Testis (tissue), 3 donors: Measurements from ENCODE around the gene RUNX1. TPM values are rescaled to one million over a fixed set of nuclear protein-coding genes. Genes with fewer than 3 reads are reported as not detected.

Experiments
- DNase-seq: peaks from one replicate; pipeline ENCODE4 v3.0.0-alpha.2; 2019
- H3K27ac ChIP-seq, 2 donors: fragments of 200-600 bp; sonication (generic); one replicate each; pipeline ENCODE4 v1.5.1; 2019
- H3K27me3 ChIP-seq: fragments of 200-600 bp; sonication (generic); one replicate; pipeline ENCODE4 v1.5.1; 2019
- H3K36me3 ChIP-seq: fragments of 200-600 bp; sonication (generic); one replicate; pipeline ENCODE4 v1.5.1; 2017; ENCODE audit warnings: low read depth; ENCODE audit errors: missing control alignments
- H3K4me1 ChIP-seq: fragments of 200-600 bp; sonication (generic); one replicate; pipeline ENCODE4 v1.5.1; 2019
- H3K4me3 ChIP-seq, 2 donors: fragments of 200-600 bp; sonication (generic); one replicate each; pipeline ENCODE4 v1.5.1; 2017 to 2019
- H3K9me3 ChIP-seq: fragments of 200-600 bp; sonication (generic); one replicate; pipeline ENCODE4 v1.5.1; 2017
- CTCF ChIP-seq, 3 experiments: fragments of 450-650 bp in 2 of 3; fragments of 200-600 bp in 1 of 3; sonication (generic) in 1 of 3; IDR thresholded peaks; one replicate each; pipeline ENCODE4 v1.5.1; 2016 to 2019; ENCODE audit warnings: antibody characterized with exemption in 3 of 3, mild to moderate bottlenecking in 2 of 3, moderate library complexity in 1 of 3
- POLR2A ChIP-seq: fragments of 450-650 bp; IDR thresholded peaks from one replicate; pipeline ENCODE4 v1.6.1; 2017; ENCODE audit warnings: antibody characterized with exemption, mild to moderate bottlenecking, moderate library complexity
- WGBS, 2 donors: methylation state at CpG; one replicate each; pipeline ENCODE4 v1.1.5; 2018; 5-methylcytosine and 5-hydroxymethylcytosine counted together
- intact Hi-C: fragments of 100-400 bp; cut with DNase I; formaldehyde crosslinking; loops from one replicate; pipeline ENCODE4 v1.15.1; 2023; ENCODE audit warnings: low total_unique reads
- polyA plus RNA-seq: library from polyadenylated mRNA; stranded (reverse); fragments of 350-450 nt; fragmentation: Illumina TruSeq; extraction: RNeasy Lipid Tissue Mini Kit (QIAGEN cat#74804); gene quantifications from one replicate; pipeline ENCODE4 v1.2.3, GENCODE V29; 2014; ENCODE audit warnings: low read depth, low replicate concordance; ENCODE audit not compliant: insufficient read depth
- total RNA-seq, 2 donors: library from RNA; depleted of rRNA; stranded (reverse); fragments of >200 nt; gene quantifications; one replicate each; pipeline ENCODE4 v1.2.3, GENCODE V29; 2016

Gene RUNX1
- total and polyA plus RNA-seq, 3 donors from 2014 or later, result 11.1 to 28.7 (median 24.3) TPM

- Histone ChIP-seq H3K4me3 (no peak overlapping the region), H3K36me3 (no peaks in the 10 kb centered on the region), H3K27ac (no peak overlapping the region), H3K9me3 (no peaks in the 10 kb centered on the region), H3K27me3 (no peaks in the 10 kb centered on the region), H3K4me1 (peaks cover 21% of the 10 kb centered on the region)
- 97 to 98% methylated on average over 4 of the region's 4 CpGs for WGBS, 2 donors
- no peak for TF ChIP-seq POLR2A
- intact Hi-C loops, result no loop called here
- no peak for DNase-seq
Observed at GRCh38 chr21:34841154-34841553, 207.9 kb downstream of the RUNX1 start.

GRCh38 chr21:34840693-34841092, 208.4 kb downstream of the RUNX1 start:
- Histone ChIP-seq H3K27ac (no peak overlapping the region), H3K27me3 (no peaks in the 10 kb centered on the region), H3K36me3 (no peaks in the 10 kb centered on the region), H3K4me3 (no peak overlapping the region), H3K9me3 (no peaks in the 10 kb centered on the region), H3K4me1 (peaks cover 25% of the 10 kb centered on the region)
- intact Hi-C loops, result no loop called here
- no peak for DNase-seq
- TF ChIP-seq CTCF (IDR thresholded peaks at IDR 0.05) (no peak), POLR2A (no peak)
- WGBS, 2 donors, result 79 to 84% methylated on average over 4 of the region's 4 CpGs

- no peak for DNase-seq
- intact Hi-C loops, result no loop called here
Observed at GRCh38 chr21:34838956-34839820, 209.9 kb downstream of the RUNX1 start.

GRCh38 chr21:34836933-34837505, 212.1 kb downstream of the RUNX1 start:
- no peak for TF ChIP-seq CTCF (IDR thresholded peaks at IDR 0.05)
- TF ChIP-seq POLR2A, result no peak
- Histone ChIP-seq H3K27ac (peak overlapping the region; percentile 22 to 42), H3K9me3 (no peaks in the 10 kb centered on the region), H3K27me3 (no peaks in the 10 kb centered on the region), H3K36me3 (no peaks in the 10 kb centered on the region), H3K4me3 (no peak overlapping the region), H3K4me1 (peaks cover 24% of the 10 kb centered on the region)
- intact Hi-C loops, result no loop called here
- 45 to 60% methylated on average over 4 of the region's 4 CpGs for WGBS, 2 donors
- no peak for DNase-seq

More at GRCh38 chr21:34838956-34839820, 209.9 kb downstream of the RUNX1 start:
- no peaks in the 10 kb centered on the region for H3K27me3 ChIP-seq
- TF ChIP-seq CTCF (IDR thresholded peaks at IDR 0.05), result no peak
- TF ChIP-seq POLR2A, result no peak
- no peak overlapping the region for H3K4me3 ChIP-seq
- no peaks in the 10 kb centered on the region for H3K36me3 ChIP-seq
- H3K27ac ChIP-seq, result no peak overlapping the region
- H3K4me1 ChIP-seq, result peaks cover 24% of the 10 kb centered on the region
- WGBS, 2 donors, result 86 to 90% methylated on average over 14 of the region's 14 CpGs
- H3K9me3 ChIP-seq, result no peaks in the 10 kb centered on the region

GRCh38 chr21:34836103-34836932, 212.8 kb downstream of the RUNX1 start:
- Histone ChIP-seq H3K36me3 (no peaks in the 10 kb centered on the region), H3K9me3 (no peaks in the 10 kb centered on the region), H3K4me1 (peaks cover 24% of the 10 kb centered on the region), H3K4me3 (no peak overlapping the region), H3K27me3 (no peaks in the 10 kb centered on the region), H3K27ac (peak overlapping the region; percentile 22 to 42)
- 52 to 54% methylated on average over 13 of the region's 13 CpGs for WGBS, 2 donors
- intact Hi-C loops, result no loop called here
- peak; percentile 66 for DNase-seq
- TF ChIP-seq POLR2A, result no peak
- TF ChIP-seq CTCF (IDR thresholded peaks at IDR 0.05), result no peak
